Cardiac muscle cell (in vitro differentiated cells and primary cell): ENCODE data around the gene CREB3. TPM values are rescaled to one million over a fixed set of nuclear protein-coding genes. Genes with fewer than 3 reads are reported as not detected.

Experiments used
- DNase-seq, 2 donors: peaks; one replicate each; pipeline versions ENCODE4 v3.0.0 to v3.0.0-alpha.2; 2010 to 2017; ENCODE audit warnings: low read depth in 1 of 2, low spot score in 1 of 2
- H3K27ac ChIP-seq: fragments of 200-600 bp; sonication (generic); 2 replicates; pipeline ENCODE4 v1.5.1; 2016
- H3K27me3 ChIP-seq: fragments of 200-600 bp; sonication (generic); 2 replicates; pipeline ENCODE4 v1.6.0; 2016; ENCODE audit warnings: control low read depth
- H3K36me3 ChIP-seq: fragments of 200-600 bp; sonication (generic); 2 replicates; pipeline ENCODE4 v1.5.1; 2016; ENCODE audit warnings: control low read depth
- H3K4me1 ChIP-seq: fragments of 200-600 bp; sonication (generic); 2 replicates; pipeline ENCODE4 v1.8.1; 2017; ENCODE audit warnings: low read depth, mild to moderate bottlenecking, mixed run types
- H3K4me3 ChIP-seq: fragments of 200-600 bp; sonication (generic); 2 replicates; pipeline ENCODE4 v1.5.1; 2016; ENCODE audit warnings: mild to moderate bottlenecking
- H3K9me3 ChIP-seq: fragments of 200-600 bp; sonication (generic); 2 replicates; pipeline ENCODE4 v1.5.1; 2017; ENCODE audit warnings: low read depth, mild to moderate bottlenecking, control low read depth
- polyA plus RNA-seq: library from polyadenylated mRNA; unstranded; fragments of >200 nt; fragmentation: Nextera tagmentation; extraction: Ambion mirVana; gene quantifications from 2 replicates; pipeline ENCODE4 v1.2.1, GENCODE V29; 2016
- total RNA-seq: library from RNA; depleted of rRNA; stranded (reverse); fragments of >200 nt; gene quantifications from 2 replicates; pipeline ENCODE4 v1.2.3, GENCODE V29; 2016
- TF ChIP-seq, protein P1 (sequence below): IDR thresholded peaks from 2 replicates; pipeline ENCODE4 v1.5.1; 2012; ENCODE audit warnings: low read depth, mild to moderate bottlenecking, low read length

The CREB3 gene
- total and polyA plus RNA-seq, 2 experiments from 2014 or later: 45.7 to 84.2 TPM

- peaks cover 10% of the 10 kb centered on the region for H3K4me1 ChIP-seq
- H3K9me3 ChIP-seq: no peaks in the 10 kb centered on the region
- no peak overlapping the region for H3K4me3 ChIP-seq
- TF ChIP-seq, protein P1, sequence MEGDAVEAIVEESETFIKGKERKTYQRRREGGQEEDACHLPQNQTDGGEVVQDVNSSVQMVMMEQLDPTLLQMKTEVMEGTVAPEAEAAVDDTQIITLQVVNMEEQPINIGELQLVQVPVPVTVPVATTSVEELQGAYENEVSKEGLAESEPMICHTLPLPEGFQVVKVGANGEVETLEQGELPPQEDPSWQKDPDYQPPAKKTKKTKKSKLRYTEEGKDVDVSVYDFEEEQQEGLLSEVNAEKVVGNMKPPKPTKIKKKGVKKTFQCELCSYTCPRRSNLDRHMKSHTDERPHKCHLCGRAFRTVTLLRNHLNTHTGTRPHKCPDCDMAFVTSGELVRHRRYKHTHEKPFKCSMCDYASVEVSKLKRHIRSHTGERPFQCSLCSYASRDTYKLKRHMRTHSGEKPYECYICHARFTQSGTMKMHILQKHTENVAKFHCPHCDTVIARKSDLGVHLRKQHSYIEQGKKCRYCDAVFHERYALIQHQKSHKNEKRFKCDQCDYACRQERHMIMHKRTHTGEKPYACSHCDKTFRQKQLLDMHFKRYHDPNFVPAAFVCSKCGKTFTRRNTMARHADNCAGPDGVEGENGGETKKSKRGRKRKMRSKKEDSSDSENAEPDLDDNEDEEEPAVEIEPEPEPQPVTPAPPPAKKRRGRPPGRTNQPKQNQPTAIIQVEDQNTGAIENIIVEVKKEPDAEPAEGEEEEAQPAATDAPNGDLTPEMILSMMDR: no peak
- no peaks in the 10 kb centered on the region for H3K27me3 ChIP-seq
- peaks cover 18% of the 10 kb centered on the region for H3K36me3 ChIP-seq
- DNase-seq: no peak
- H3K27ac ChIP-seq: no peak overlapping the region
These were observed 21.0 kb downstream of the CREB3 start for GRCh38 chr9:35753466-35753865.

- H3K27me3 ChIP-seq: no peaks in the 10 kb centered on the region
- no peaks in the 10 kb centered on the region for H3K9me3 ChIP-seq
- peaks cover 10% of the 10 kb centered on the region for H3K4me1 ChIP-seq
- TF ChIP-seq, protein P1: peak; percentile 2
- H3K36me3 ChIP-seq: peaks cover 18% of the 10 kb centered on the region
- no peak within 1 kb of the TSS for H3K4me3 ChIP-seq
- no peak for DNase-seq
- no peak within 1 kb of the TSS for H3K27ac ChIP-seq
These were observed 21.8 kb downstream of the CREB3 start, which contains the start of gene MSMP for GRCh38 chr9:35754264-35754663. TSS of gene MSMP (minus strand) at chr9:35754276. CDS start at chr9:35754129, 147 bp downstream.

- peaks cover 18% of the 10 kb centered on the region for H3K36me3 ChIP-seq
These were observed 22.6 kb downstream of the CREB3 start for GRCh38 chr9:35755071-35755470.

GRCh38 chr9:35756275-35757225 lies 24.1 kb downstream of the CREB3 start:
- Histone ChIP-seq H3K9me3 (no peaks in the 10 kb centered on the region), H3K4me3 (peak overlapping the region; percentile 72), H3K27me3 (no peaks in the 10 kb centered on the region), H3K27ac (peak overlapping the region; percentile 89), H3K36me3 (peaks cover 17% of the 10 kb centered on the region), H3K4me1 (peaks cover 6% of the 10 kb centered on the region)
- TF ChIP-seq, protein P1: peak; percentile 59
- DNase-seq: peak; percentile 26 to 64

More at GRCh38 chr9:35755071-35755470, 22.6 kb downstream of the CREB3 start:
- TF ChIP-seq, protein P1: no peak
- H3K27me3 ChIP-seq: no peaks in the 10 kb centered on the region
- no peak overlapping the region for H3K27ac ChIP-seq
- H3K9me3 ChIP-seq: no peaks in the 10 kb centered on the region
- H3K4me3 ChIP-seq: no peak overlapping the region
- no peak for DNase-seq
- H3K4me1 ChIP-seq: peaks cover 7% of the 10 kb centered on the region

- peak in 1 of 2 donors; percentile 10 for DNase-seq
- Histone ChIP-seq H3K27me3 (no peaks in the 10 kb centered on the region), H3K4me1 (peaks cover 6% of the 10 kb centered on the region), H3K4me3 (peak overlapping the region; percentile 72), H3K36me3 (peaks cover 10% of the 10 kb centered on the region), H3K27ac (peak overlapping the region; percentile 89), H3K9me3 (no peaks in the 10 kb centered on the region)
- TF ChIP-seq, protein P1: no peak
These were observed 24.9 kb downstream of the CREB3 start for GRCh38 chr9:35757226-35757891.
